Measurements from ENCODE around the gene CCDC192.

Gene CCDC192

DNA sequence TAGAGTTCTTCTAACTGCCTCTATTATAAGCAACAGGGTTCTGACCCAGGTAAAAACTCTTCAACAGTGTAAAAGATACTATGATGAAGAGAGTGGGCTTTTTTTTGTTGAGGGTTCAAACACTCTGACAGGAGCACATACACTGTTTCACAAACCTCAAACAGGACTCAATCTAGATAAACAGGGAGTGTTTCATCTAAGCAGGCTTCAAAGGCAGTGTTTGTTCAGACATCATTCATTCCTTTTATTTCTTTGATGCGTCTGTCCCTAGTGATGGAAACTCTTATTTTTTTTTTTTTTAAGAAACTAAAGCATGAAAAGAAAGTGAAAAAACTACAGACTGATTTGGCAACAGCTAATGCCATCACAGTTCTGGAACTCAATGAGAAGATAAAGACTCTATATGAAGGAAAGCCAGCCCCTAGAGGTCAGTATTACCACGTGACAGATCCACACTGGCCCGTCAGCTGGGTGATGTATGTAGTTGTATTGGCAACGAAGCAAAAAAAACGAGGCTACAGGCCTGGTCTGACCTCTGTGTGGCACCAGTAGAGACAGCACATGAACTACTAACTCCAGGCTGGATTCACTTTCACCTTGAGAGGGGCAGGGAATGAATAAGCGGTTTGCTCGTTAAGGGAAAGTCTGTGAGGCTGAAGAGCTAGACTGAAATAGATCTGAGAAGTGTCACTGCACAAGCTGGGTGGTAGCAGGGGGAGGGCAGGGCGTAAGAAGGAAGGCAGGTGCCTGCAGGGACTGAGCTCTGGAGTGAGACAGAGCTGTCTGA lies 172.2 kb downstream of the CCDC192 start:
- H3K36me3 ChIP-seq (ENCODE audit: control insufficient read depth, low read depth, low read length): no peaks in the 10 kb centered on the region
- no peak overlapping the region for H3K9ac ChIP-seq (ENCODE audit: low read length)
- no peaks in the 10 kb centered on the region for H3K9me3 ChIP-seq (ENCODE audit: control insufficient read depth, low read depth, low read length)
- H3K27me3 ChIP-seq (ENCODE audit: control insufficient read depth, insufficient read depth, low read length): no peaks in the 10 kb centered on the region
- H3K4me1 ChIP-seq (ENCODE audit: control insufficient read depth, low read depth, low read length): peaks cover 3% of the 10 kb centered on the region
- H3K4me3 ChIP-seq (ENCODE audit: low read length): no peak overlapping the region
- no peak overlapping the region for H3K27ac ChIP-seq (ENCODE audit: low read length)

- no peak overlapping the region for H3K4me3 ChIP-seq (ENCODE audit: low read length)
- no peak overlapping the region for H3K9ac ChIP-seq (ENCODE audit: low read length)
- H3K27ac ChIP-seq (ENCODE audit: low read length): no peak overlapping the region
- no peaks in the 10 kb centered on the region for H3K9me3 ChIP-seq (ENCODE audit: control insufficient read depth, low read depth, low read length)
- H3K4me1 ChIP-seq (ENCODE audit: control insufficient read depth, low read depth, low read length): peaks cover 3% of the 10 kb centered on the region
- no peaks in the 10 kb centered on the region for H3K36me3 ChIP-seq (ENCODE audit: control insufficient read depth, low read depth, low read length)
- H3K27me3 ChIP-seq (ENCODE audit: control insufficient read depth, insufficient read depth, low read length): no peaks in the 10 kb centered on the region
Observed at GRCh38 chr5:127876384-127876783, 173.2 kb downstream of the CCDC192 start.

GRCh38 chr5:127878174-127878750 lies 175.1 kb downstream of the CCDC192 start:
- Histone ChIP-seq H3K9me3 (ENCODE audit: control insufficient read depth, low read depth, low read length) (no peaks in the 10 kb centered on the region), H3K4me3 (ENCODE audit: low read length) (no peak overlapping the region), H3K4me1 (ENCODE audit: control insufficient read depth, low read depth, low read length) (peaks cover 3% of the 10 kb centered on the region), H3K27ac (ENCODE audit: low read length) (no peak overlapping the region), H3K27me3 (ENCODE audit: control insufficient read depth, insufficient read depth, low read length) (no peaks in the 10 kb centered on the region), H3K36me3 (ENCODE audit: control insufficient read depth, low read depth, low read length) (no peaks in the 10 kb centered on the region), H3K9ac (ENCODE audit: low read length) (no peak overlapping the region)

DNA sequence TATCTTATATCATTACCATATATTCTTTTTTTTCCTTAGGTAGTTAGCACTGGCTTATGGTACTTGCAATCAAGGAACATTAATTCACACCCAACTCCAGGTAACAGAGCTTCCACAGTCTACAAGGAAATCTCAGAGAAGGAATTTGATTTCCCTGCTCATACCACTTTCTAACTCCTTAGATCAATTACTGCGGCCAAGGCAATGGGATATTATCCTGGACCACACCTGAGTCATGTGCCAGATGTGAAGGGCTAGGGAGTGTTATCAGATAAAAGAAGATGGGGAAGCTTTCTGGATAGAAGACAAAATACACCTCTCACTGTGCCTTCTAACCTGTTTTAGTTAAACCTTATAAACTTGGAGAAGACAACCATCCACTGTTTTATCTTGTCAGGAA lies 181.2 kb downstream of the CCDC192 start:
- Histone ChIP-seq H3K27me3 (ENCODE audit: control insufficient read depth, insufficient read depth, low read length) (no peaks in the 10 kb centered on the region), H3K36me3 (ENCODE audit: control insufficient read depth, low read depth, low read length) (no peaks in the 10 kb centered on the region), H3K27ac (ENCODE audit: low read length) (no peak overlapping the region), H3K4me3 (ENCODE audit: low read length) (no peak overlapping the region), H3K9ac (ENCODE audit: low read length) (no peak overlapping the region), H3K4me1 (ENCODE audit: control insufficient read depth, low read depth, low read length) (no peaks in the 10 kb centered on the region), H3K9me3 (ENCODE audit: control insufficient read depth, low read depth, low read length) (no peaks in the 10 kb centered on the region)

GRCh38 chr5:127885176-127885575 lies 182.0 kb downstream of the CCDC192 start:
- Histone ChIP-seq H3K4me3 (ENCODE audit: low read length) (no peak overlapping the region), H3K36me3 (ENCODE audit: control insufficient read depth, low read depth, low read length) (no peaks in the 10 kb centered on the region), H3K4me1 (ENCODE audit: control insufficient read depth, low read depth, low read length) (no peaks in the 10 kb centered on the region)

DNA sequence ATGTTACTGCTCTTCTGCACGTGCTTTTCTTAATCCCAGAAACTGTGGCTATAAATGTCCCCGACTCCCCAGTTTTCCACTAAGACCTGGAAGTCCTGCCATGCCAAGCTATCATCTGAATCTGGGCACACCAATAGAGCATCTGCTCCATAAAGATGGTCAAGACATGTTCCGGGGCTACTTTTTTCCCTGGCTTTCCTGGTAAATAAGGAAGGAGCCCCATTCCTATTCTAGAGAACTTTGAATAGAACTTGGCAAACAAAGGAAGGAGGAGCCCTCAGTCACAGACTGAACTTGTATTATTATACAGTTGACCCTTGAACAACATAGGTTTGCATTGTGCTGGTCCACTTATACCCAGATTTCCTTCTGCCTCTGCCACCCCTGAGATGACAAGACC lies 182.9 kb downstream of the CCDC192 start:
- Histone ChIP-seq H3K9ac (ENCODE audit: low read length) (no peak overlapping the region), H3K9me3 (ENCODE audit: control insufficient read depth, low read depth, low read length) (no peaks in the 10 kb centered on the region), H3K4me3 (ENCODE audit: low read length) (no peak overlapping the region), H3K27ac (ENCODE audit: low read length) (no peak overlapping the region), H3K4me1 (ENCODE audit: control insufficient read depth, low read depth, low read length) (no peaks in the 10 kb centered on the region), H3K27me3 (ENCODE audit: control insufficient read depth, insufficient read depth, low read length) (no peaks in the 10 kb centered on the region), H3K36me3 (ENCODE audit: control insufficient read depth, low read depth, low read length) (no peaks in the 10 kb centered on the region)

More at GRCh38 chr5:127885176-127885575, 182.0 kb downstream of the CCDC192 start:
- H3K9me3 ChIP-seq (ENCODE audit: control insufficient read depth, low read depth, low read length): no peaks in the 10 kb centered on the region
- no peak overlapping the region for H3K9ac ChIP-seq (ENCODE audit: low read length)
- no peak overlapping the region for H3K27ac ChIP-seq (ENCODE audit: low read length)
- H3K27me3 ChIP-seq (ENCODE audit: control insufficient read depth, insufficient read depth, low read length): no peaks in the 10 kb centered on the region

GRCh38 chr5:127887282-127887681 lies 184.1 kb downstream of the CCDC192 start:
- no peaks in the 10 kb centered on the region for H3K36me3 ChIP-seq (ENCODE audit: control insufficient read depth, low read depth, low read length)
- no peak overlapping the region for H3K9ac ChIP-seq (ENCODE audit: low read length)
- no peak overlapping the region for H3K4me3 ChIP-seq (ENCODE audit: low read length)
- H3K4me1 ChIP-seq (ENCODE audit: control insufficient read depth, low read depth, low read length): no peaks in the 10 kb centered on the region
- no peaks in the 10 kb centered on the region for H3K9me3 ChIP-seq (ENCODE audit: control insufficient read depth, low read depth, low read length)
- H3K27me3 ChIP-seq (ENCODE audit: control insufficient read depth, insufficient read depth, low read length): no peaks in the 10 kb centered on the region
- H3K27ac ChIP-seq (ENCODE audit: low read length): no peak overlapping the region

DNA sequence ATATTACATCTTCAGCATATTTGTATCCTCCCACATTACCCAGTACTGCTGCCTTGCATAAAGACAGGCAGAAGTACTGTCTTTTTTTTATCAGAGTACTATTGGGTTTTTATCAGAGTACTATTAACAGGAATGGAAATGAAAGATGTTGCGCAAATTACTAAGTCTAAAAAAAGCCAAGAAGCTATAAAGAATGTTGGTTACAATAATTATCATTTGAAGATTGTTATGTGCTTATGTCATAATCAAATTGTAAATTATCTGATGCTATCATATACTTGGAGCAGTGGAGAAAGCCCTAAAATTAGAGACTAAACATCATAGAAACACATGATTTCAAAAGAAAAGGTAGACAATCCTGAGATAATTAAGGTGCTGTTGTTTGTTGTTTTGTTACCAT lies 188.8 kb downstream of the CCDC192 start:
- Histone ChIP-seq H3K27ac (ENCODE audit: low read length) (no peak overlapping the region), H3K4me3 (ENCODE audit: low read length) (no peak overlapping the region), H3K4me1 (ENCODE audit: control insufficient read depth, low read depth, low read length) (peaks cover 6% of the 10 kb centered on the region), H3K9ac (ENCODE audit: low read length) (no peak overlapping the region), H3K27me3 (ENCODE audit: control insufficient read depth, insufficient read depth, low read length) (no peaks in the 10 kb centered on the region), H3K9me3 (ENCODE audit: control insufficient read depth, low read depth, low read length) (no peaks in the 10 kb centered on the region), H3K36me3 (ENCODE audit: control insufficient read depth, low read depth, low read length) (no peaks in the 10 kb centered on the region)

DNA sequence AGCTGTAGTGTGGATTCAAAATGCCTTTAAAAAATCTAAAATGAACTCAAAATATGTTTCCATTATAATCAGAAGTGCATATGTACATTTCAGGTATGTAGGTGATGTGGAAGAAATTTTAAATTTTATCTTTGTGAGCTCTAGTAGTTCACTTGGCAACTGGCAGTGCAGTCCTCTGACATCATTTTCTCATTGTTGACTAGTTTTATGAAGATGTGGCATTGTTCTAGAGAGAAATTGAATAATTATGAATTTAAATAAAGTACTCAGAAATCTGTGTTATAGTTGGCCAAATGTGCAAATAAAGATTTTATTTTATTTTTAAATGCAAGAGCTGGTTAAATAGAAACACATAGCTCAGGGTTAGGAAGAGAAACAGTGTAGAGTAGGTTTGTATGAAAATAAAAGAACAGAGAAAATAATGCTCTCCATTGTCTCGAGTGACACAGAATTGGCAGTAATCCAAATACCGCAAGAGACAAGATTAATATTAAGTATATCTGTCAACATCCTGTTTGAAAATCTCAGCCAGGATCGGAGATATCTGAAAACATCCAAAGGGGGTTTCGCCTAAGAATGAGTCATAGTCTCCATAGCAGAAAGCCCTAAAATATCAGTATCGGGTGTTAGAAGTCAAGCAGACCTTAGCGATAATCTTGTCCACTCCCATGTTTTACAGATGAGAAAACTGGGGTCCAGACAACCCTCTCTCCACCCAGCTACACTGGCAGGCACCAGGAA lies 189.4 kb downstream of the CCDC192 start:
- no peaks in the 10 kb centered on the region for H3K9me3 ChIP-seq (ENCODE audit: control insufficient read depth, low read depth, low read length)
- H3K36me3 ChIP-seq (ENCODE audit: control insufficient read depth, low read depth, low read length): no peaks in the 10 kb centered on the region
- no peaks in the 10 kb centered on the region for H3K27me3 ChIP-seq (ENCODE audit: control insufficient read depth, insufficient read depth, low read length)
- H3K4me1 ChIP-seq (ENCODE audit: control insufficient read depth, low read depth, low read length): peaks cover 6% of the 10 kb centered on the region
- H3K27ac ChIP-seq (ENCODE audit: low read length): no peak overlapping the region
- no peak overlapping the region for H3K4me3 ChIP-seq (ENCODE audit: low read length)
- H3K9ac ChIP-seq (ENCODE audit: low read length): no peak overlapping the region

GRCh38 chr5:127893232-127893631 lies 190.0 kb downstream of the CCDC192 start:
- H3K4me1 ChIP-seq (ENCODE audit: control insufficient read depth, low read depth, low read length): peaks cover 6% of the 10 kb centered on the region
- H3K27ac ChIP-seq (ENCODE audit: low read length): no peak overlapping the region

GRCh38 chr5:127894461-127894860 lies 191.3 kb downstream of the CCDC192 start:
- H3K9ac ChIP-seq (ENCODE audit: low read length): no peak overlapping the region

More at GRCh38 chr5:127893232-127893631, 190.0 kb downstream of the CCDC192 start:
- no peaks in the 10 kb centered on the region for H3K36me3 ChIP-seq (ENCODE audit: control insufficient read depth, low read depth, low read length)
- no peak overlapping the region for H3K4me3 ChIP-seq (ENCODE audit: low read length)
- no peak overlapping the region for H3K9ac ChIP-seq (ENCODE audit: low read length)
- no peaks in the 10 kb centered on the region for H3K9me3 ChIP-seq (ENCODE audit: control insufficient read depth, low read depth, low read length)
- no peaks in the 10 kb centered on the region for H3K27me3 ChIP-seq (ENCODE audit: control insufficient read depth, insufficient read depth, low read length)

More at GRCh38 chr5:127894461-127894860, 191.3 kb downstream of the CCDC192 start:
- no peak overlapping the region for H3K27ac ChIP-seq (ENCODE audit: low read length)
- no peaks in the 10 kb centered on the region for H3K9me3 ChIP-seq (ENCODE audit: control insufficient read depth, low read depth, low read length)
- H3K27me3 ChIP-seq (ENCODE audit: control insufficient read depth, insufficient read depth, low read length): no peaks in the 10 kb centered on the region
- H3K4me1 ChIP-seq (ENCODE audit: control insufficient read depth, low read depth, low read length): peaks cover 6% of the 10 kb centered on the region
- no peak overlapping the region for H3K4me3 ChIP-seq (ENCODE audit: low read length)
- H3K36me3 ChIP-seq (ENCODE audit: control insufficient read depth, low read depth, low read length): no peaks in the 10 kb centered on the region
